ENCODE measurements around the gene FFAR3.

FFAR3 gene

DNA sequence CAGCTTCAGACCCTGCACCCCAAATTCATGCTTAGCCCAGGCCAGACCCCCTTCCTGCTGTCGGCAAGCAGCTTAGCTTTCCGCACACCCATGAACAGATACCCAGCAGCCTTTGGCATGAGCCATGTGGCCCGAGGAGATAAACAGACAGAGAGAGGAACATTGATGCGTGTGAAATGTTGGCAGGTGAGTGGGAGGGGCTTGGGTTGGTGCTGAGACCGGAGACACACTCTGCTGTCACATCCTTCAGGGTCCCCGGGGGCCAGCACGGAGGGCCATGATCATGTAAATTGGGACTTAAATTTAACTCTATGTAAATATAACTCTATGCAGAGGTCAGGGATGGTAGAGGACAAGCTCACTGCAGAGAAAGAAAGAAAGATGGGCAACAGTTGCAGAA is 27.8 kb upstream of the FFAR3 start:
- no peak for FAIRE-seq
- DNase-seq (ENCODE audit: low spot score), result no peak

DNA sequence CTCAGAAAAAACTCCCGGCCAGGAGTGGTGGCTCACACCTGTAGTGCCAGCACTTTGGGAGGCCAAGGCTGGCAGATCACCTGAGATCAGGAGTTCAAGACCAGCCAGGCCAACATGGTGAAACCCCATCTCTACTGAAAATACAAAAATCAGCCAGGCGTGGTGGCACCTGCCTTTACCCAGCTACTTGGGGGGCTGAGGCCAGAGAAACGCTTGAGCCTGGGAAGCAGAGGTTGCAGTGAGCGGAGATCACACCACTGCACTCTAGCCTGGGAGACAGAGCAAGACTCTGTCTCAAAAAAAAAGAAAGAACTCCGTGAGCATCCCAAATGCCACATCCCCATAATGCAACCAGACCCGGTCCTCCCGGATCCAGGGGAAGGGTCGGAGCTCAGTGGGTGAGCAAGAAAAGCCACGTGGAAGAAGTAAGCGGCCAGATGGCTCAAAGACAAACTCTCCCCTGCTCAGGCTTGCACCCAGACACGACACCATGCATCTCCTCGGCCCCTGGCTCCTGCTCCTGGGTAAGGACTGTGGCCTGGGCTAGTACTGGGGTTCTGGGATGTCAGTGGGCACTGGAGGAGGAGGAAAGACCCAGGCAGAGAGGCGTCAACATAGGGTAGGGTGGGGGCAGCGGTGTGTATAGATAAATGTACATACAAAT is 26.6 kb upstream of the FFAR3 start:
- FAIRE-seq (no peak), DNase-seq (ENCODE audit: low spot score) (no peak)

DNA sequence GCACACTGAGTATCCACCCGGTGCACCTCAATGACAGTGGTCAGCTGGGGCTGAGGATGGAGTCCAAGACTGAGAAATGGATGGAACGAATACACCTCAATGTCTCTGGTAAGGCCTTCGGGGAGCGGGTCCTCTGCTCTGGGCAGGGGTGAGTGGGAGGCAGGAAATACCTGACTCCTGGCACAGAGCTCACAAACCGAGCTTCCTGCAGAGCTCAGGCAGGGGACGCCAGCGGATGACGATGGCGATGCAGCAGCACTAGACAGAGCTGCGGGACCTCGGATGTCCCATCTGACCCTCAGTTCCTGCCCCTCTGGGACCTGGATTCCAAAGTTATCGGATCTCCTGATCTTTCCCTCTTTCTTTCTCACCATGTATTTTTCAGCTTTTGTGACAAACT is 25.4 kb upstream of the FFAR3 start:
- no peak for FAIRE-seq
- DNase-seq (ENCODE audit: low spot score), result no peak

DNA sequence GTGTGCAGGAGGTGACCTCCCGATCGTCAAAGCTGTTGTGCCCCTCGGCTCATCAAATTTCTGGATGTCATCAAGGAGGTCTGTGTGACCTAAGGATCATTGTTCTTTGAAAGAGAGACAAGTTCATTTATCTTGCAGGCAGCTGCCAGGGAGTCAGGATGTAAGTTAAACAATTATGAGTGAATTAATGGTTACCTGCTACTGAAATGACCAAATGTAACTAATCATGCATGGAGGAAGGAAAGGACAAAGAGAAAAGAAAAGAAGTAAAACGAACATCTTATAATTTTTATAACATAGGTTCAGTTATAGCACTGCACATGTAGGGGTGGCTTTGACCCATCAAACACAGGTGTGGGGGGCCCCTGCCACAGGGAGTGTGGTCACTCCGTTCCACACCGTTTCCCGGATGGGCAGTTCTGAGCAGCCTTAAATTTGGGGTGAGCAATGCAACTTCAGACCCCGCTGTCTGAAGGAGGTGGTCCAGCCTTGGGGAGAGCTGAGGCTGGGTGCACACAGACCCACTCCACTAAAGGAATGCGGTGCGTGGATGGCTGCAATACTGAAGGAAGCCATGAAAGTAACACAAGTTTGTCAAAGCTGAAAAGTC is 24.0 kb upstream of the FFAR3 start:
- FAIRE-seq, result no peak
- DNase-seq (ENCODE audit: low spot score), result no peak

DNA sequence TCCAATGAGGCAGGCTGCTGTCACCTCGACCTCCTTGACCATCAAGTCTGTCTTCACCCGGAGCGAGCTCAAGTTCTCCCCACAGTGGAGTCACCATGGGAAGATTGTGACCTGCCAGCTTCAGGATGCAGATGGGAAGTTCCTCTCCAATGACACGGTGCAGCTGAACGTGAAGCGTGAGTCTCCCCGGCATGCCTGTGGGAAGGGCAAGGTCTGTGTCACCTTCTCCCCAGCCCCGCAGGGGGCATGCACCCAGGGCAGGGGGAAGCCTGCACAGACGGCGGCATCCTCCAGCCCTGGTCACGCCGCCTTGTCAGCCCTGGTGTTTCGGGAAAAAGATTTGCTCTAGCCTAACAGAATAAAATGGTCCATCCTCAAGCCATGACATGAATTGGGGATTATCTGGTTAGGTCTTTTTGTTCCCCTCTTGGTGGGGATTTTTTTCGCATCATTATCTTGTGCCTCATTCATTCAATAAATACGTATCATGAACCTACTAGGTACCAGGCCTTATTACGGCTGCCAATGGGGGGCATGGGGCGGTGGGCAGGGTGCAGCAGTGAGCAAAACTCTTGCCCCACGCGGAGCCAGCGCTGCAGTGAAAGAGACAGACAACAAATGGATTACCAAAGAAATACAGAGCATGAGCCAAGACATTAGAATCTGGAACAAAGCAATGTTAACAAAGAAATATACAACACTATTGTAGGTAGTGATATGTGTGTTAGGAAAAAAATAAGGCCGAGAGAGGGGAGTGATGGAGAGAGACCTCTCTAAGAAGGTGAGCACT is 21.9 kb upstream of the FFAR3 start:
- no peak for DNase-seq (ENCODE audit: low spot score)
- no peak for FAIRE-seq

DNA sequence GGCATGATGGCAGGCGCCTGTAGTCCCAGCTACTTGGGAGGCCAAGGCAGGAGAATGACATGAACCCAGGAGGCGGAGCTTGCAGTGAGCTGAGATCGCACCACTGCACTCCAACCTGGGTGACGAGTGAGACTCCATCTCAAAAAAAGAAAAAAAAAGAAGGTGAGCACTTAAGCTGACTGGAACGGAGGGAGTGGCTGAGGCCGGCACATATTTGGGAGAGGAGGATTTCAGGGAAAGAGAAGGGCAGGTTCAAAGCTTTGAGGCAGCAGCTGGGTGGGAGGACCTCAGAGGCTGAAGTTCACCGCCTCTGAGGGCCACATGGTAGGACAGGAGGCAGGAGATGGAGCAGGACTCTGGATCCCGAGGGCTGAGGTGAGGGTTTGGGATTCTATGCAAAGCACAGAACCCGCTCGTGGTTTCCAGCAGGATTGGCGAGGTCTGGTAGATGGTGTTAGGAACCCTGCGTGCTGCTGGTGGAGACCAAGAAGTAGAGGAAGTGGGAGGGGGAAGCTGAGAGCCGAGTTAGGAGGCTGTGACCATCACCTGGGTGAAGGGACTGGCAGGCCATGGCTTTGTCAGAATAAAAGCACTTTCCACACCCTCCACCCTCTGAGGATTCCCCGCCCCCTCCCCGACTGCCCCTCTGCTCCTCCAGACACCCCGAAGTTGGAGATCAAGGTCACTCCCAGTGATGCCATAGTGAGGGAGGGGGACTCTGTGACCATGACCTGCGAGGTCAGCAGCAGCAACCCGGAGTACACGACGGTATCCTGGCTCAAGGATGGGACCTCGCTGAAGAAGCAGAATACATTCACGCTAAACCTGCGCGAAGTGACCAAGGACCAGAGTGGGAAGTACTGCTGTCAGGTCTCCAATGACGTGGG is 20.9 kb upstream of the FFAR3 start:
- FAIRE-seq, result no peak
- DNase-seq (ENCODE audit: low spot score), result no peak

DNA sequence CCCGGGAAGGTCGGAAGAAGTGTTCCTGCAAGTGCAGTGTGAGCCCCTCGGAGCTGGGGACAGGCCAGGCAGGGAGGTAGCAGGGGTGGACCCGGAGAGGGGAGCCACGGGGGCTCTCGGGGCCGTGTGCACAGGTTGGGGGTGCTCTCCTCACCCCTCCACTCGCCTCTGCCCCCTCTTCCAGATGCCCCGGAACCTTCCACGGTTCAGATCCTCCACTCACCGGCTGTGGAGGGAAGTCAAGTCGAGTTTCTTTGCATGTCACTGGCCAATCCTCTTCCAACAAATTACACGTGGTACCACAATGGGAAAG is 20.3 kb upstream of the FFAR3 start:
- DNase-seq (ENCODE audit: low spot score) (no peak), FAIRE-seq (no peak)

DNA sequence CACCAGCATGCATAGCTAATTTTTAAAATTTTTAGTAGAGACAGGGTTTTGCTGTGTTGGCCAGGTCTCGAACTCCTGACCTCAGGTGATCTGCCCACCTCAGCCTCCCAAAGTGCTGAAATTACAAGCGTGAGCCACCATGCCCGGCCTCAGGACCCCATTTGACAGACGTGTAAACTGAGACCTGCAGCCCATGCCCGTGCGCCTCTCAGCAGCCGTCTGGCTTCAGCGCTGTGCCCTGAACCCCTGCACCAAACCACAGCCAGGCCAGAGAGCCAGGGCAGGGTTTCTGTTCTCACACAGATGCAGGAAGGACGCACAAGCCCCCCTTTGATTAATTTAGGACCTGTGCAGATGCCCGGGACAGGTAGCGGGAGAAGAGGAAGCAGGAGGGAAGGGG is 17.8 kb upstream of the FFAR3 start:
- no peak for FAIRE-seq
- DNase-seq (ENCODE audit: low spot score), result no peak

DNA sequence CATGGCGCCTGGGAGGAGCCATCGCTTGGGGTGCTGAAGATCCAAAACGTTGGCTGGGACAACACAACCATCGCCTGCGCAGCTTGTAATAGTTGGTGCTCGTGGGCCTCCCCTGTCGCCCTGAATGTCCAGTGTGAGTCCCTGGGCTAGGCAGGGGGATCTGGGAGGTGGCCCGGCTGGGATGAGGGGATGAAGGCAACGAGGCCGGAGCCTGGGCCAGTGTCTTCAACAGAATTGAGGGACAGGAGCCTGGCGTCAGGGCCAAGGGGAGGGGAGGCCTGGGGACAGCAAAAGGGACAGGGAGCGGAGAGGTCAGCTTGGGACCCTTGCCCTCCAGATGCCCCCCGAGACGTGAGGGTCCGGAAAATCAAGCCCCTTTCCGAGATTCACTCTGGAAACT is 17.3 kb upstream of the FFAR3 start:
- no peak for DNase-seq (ENCODE audit: low spot score)
- FAIRE-seq, result no peak

DNA sequence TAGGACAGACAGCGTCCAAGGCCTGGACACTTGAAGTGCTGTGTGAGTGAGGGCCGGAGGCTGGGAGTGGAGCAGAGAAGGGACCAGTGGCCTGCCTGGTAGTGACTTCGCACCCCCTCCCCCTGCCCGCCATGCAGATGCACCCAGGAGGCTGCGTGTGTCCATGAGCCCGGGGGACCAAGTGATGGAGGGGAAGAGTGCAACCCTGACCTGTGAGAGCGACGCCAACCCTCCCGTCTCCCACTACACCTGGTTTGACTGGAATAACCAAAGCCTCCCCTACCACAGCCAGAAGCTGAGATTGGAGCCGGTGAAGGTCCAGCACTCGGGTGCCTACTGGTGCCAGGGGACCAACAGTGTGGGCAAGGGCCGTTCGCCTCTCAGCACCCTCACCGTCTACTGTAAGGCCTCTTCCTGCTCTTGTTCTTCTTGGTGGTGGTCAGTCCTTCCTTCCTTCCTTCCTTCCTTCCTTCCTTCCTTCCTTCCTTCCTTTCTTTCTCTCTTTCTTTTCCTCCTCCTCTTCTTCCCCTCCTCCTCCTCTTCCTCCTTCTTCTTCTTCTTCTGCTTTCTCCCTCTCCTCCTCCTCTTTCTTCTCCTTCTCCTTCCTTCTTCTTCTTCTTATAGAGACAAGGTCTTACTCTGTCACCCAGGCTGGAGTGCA is 16.6 kb upstream of the FFAR3 start:
- FAIRE-seq, result no peak
- DNase-seq (ENCODE audit: low spot score), result no peak

DNA sequence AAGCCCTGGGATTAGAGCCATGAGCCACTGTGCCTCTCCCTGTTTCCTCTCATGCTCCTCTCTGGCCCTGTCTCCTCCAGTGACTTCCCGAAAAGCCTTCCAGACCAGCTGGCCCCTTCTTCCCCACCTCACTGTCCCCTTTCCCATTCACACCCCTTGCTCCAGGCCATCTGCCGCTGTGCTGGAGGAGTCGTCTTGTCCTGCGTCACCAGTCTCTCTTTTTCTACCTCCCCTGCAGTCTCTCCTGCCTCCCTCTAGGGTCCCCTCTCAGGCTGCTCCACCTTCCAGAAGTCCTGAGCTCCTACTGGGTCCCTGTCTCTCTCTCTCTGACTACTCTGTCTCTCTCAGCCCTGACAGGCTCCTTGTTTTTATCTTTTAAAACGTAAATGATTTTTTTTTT is 15.8 kb upstream of the FFAR3 start:
- DNase-seq (ENCODE audit: low spot score) (no peak), FAIRE-seq (no peak)

DNA sequence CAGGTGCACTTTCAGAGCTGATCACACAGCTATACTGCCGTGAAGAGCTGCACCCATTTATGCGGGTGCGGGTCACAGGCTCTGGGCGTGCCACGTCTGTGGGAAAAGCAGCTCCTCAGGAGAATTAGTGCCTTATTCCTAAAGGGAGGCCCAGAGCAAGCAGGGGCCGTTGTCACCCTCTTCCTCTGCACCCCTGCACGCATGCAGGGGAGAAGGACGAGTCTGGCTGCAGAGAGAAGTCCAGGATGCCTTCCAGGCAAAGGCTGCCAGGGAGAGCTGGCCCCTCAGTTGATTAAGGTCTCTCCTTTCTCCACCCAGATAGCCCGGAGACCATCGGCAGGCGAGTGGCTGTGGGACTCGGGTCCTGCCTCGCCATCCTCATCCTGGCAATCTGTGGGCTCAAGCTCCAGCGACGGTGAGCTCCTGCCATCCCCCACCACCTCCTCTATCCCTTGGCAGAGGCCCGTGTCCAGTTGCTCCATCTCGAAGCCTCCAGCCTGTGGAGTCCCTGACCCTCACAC is 13.7 kb upstream of the FFAR3 start:
- FAIRE-seq (no peak), DNase-seq (ENCODE audit: low spot score) (no peak)

DNA sequence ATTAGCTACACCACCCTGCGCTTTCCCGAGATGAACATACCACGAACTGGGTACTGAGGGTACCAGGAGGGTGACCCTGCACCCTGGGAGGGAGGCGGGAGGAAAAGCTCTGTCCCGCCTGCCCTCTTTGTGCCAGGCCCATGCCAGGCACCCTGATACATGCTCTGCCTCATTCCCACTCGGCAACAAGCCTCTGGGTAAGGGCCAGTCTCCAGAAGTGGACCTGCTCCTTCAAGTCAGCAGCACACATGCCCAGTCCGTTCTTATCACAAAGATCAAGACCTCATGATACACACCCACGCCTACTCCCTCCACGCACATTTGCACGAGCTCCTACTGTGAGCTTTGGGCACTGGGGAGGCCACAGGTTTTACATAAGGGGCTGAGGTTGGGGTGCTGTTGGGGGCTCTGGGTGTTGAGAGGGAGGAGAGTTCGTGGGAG is 12.6 kb upstream of the FFAR3 start:
- DNase-seq (ENCODE audit: low spot score), result no peak
- FAIRE-seq, result no peak

DNA sequence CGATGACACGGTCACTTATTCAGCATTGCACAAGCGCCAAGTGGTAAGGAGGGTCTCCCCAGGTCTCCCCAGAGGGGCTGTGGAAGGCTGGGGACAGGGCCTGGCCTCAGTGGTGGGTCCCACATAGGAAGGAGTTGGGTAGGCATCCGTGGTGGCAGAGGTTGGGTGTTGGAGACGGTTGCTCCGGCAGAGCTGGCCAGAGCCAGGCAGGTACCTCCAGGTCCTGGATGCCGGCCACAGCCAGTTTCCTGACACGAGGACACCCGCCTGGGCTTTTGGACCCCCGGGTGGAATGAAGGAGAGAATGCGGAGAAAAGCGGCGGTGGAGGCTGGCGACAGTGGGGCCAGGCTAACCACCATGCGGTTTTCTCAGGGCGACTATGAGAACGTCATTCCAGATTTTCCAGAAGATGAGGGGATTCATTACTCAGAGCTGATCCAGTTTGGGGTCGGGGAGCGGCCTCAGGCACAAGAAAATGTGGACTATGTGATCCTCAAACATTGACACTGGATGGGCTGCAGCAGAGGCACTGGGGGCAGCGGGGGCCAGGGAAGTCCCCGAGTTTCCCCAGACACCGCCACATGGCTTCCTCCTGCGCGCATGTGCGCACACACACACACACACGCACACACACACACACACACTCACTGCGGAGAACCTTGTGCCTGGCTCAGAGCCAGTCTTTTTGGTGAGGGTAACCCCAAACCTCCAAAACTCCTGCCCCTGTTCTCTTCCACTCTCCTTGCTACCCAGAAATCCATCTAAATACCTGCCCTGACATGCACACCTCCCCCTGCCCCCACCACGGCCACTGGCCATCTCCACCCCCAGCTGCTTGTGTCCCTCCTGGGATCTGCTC is 11.8 kb upstream of the FFAR3 start:
- no peak for DNase-seq (ENCODE audit: low spot score)
- no peak for FAIRE-seq

DNA sequence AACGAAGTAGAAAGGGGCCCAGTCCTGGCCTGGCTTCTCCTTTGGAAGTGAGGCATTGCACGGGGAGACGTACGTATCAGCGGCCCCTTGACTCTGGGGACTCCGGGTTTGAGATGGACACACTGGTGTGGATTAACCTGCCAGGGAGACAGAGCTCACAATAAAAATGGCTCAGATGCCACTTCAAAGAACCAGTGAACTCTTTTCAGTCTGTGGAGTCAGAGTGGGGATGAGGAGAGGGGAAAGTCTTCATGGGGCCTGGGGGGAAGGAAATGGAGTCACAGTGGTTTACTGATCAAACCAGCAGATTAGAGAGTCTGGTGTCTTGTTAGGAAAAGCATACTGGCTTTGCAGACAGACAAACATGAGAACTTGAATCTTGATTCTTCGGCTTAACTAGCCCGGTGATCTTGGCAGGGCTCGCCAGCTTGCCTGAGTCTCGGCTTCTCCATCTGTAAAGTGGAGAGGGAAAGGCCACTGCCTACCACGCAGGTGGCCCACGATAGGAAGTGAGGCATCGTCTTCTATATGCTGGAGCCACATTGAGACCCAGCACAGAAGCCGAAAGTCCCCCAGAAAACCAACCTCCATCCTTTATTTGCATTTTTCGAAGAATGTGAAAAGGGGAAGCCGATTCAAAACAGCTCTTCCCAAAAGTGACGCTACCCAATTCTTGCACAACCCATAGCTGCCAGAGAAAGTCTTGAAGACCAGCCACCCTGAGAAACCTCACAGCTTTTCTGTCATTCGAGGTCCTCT is 10.9 kb upstream of the FFAR3 start, which contains the start of gene FFAR1:
Gene FFAR1, plus strand, starts transcription at position 732 of the 759 bp plus-strand sequence. CDS start 3,650 bp downstream, outside the sequence.
- no peak for DNase-seq (ENCODE audit: low spot score)
- FAIRE-seq, result no peak

DNA sequence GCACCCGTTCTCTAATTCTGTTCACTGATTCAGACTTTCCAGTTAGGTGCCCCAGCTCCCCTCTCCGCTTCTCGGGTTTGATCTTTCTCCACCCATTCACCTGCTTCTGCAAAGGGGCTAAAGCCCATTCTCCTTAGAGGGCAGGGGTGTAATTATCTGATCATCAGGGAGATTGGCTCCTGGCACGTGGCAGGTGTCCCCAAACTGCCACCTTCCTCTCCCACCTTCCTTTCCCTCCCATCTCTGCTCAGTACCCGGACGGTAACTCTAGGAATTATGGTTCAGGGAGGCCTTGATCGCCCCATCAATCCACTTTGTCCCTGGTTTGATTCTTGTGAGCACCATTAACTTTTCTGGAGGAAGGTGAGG is 10.3 kb upstream of the FFAR3 start:
- FAIRE-seq (no peak), DNase-seq (ENCODE audit: low spot score) (no peak)

DNA sequence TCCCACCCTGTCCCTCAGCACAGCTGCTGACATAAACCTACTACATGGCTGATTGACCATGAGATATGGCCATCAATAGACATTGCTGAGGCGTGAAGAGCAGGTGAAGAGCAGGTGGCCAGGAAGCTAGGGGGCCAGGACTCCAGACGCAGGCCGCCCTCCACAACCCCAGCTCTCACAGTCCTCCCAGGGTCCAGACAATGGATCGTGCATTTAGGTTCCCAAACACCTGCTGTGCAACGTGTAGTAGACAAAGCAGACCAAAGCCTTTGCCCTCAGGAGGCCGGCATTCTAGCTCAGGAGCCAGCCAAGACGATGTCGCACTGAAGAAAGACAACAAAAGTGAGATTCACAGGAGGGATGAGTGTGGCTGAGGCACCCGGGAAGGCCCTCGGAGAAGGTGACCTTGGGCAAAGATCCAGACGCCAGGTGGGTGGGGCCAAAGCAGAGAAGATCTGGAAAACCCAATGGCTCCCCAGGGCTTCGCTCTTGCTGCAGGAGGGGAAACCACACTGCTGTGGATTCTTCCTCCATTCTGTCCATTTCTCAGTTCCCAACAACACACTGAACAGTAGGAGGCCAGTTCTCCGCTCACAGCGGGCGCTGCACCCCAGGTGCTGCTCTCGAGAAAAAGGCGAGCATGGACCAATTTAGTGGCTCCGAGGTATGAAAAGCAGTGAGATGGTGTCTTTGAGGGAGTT is 9.2 kb upstream of the FFAR3 start:
- FAIRE-seq (no peak), DNase-seq (ENCODE audit: low spot score) (no peak)

DNA sequence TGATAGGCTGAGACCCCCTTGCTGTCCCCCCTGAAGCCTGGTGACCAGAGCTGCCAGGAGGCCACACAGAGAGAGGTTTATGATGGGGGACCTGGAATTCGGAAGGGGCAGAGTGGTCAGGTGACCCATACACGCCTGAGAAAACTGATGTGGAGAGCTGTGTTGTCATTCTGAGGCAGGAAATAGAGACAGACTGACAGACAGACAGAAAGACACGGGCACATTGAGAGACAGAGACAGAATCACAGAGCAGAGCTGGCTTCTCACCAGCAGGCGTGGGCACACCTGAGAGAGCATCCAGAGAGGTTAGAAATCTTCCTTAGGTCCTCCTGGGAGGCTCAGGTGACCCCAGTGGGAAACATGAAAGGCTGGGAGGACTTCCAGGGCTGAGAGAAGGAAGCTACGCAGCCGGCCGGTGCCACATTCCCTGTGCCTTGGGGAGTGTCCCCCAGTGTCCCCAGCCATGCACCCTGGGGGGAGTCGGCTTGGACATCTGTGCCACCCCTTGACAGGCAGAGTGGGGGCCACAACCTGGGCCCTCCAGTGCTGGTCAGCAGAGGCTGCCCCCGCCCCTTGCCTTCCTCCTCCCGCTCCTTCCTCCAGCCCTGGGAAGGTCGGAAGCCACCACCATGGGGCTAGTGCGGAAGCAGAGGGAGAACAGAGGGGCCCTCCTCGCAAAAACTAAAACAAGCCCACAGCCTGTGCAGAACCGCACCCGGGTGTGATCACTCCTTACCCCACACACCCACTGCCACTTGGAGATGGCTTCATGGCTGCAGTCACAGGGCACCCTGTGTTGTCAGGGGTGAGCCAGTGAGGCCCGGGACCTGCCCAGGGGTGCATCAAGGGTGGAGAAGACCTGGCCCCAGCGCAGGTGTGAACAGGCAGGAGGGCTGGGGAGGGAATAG is 8.4 kb upstream of the FFAR3 start:
- no peak for DNase-seq (ENCODE audit: low spot score)
- no peak for FAIRE-seq
